Calu3 (cell line): ENCODE data around the gene FPR1. TPM values are rescaled to one million over a fixed set of nuclear protein-coding genes. Genes with fewer than 3 reads are reported as not detected.

ENCODE experiments used
- BruUV-seq: library from RNA; stranded (reverse); fragments of 400-500 nt; replicated peaks from 2 replicates; lab custom pipeline; 2021; lab: Mats Ljungman, UMichigan
- CTCF ChIA-PET: fragments of 300-600 bp; sonication (Branson Sonifier 250); formaldehyde crosslinking; loops from one replicate; lab custom pipeline; 2022; ENCODE audit warnings: antibody characterized with exemption; lab: Charles Lee
- DNase-seq: peaks from one replicate; pipeline ENCODE4 v3.0.0; 2022
- H3K27ac Mint-ChIP-seq: one replicate; pipeline ENCODE4 v1.8.0; 2022; ENCODE audit warnings: mixed read lengths; ENCODE audit not compliant: unreplicated experiment
- H3K27me3 Mint-ChIP-seq: one replicate; pipeline ENCODE4 v1.8.0; 2022; ENCODE audit warnings: mixed read lengths; ENCODE audit not compliant: unreplicated experiment
- H3K36me3 Mint-ChIP-seq: one replicate; pipeline ENCODE4 v1.8.0; 2022; ENCODE audit warnings: mild to moderate bottlenecking, moderate library complexity, mixed read lengths; ENCODE audit not compliant: insufficient read depth, unreplicated experiment
- H3K4me1 Mint-ChIP-seq: one replicate; pipeline ENCODE4 v1.8.0; 2022; ENCODE audit warnings: mild to moderate bottlenecking, low read depth, mixed read lengths; ENCODE audit not compliant: unreplicated experiment
- H3K4me3 Mint-ChIP-seq: one replicate; pipeline ENCODE4 v1.8.0; 2022; ENCODE audit warnings: mild to moderate bottlenecking, low read depth, moderate library complexity, mixed read lengths; ENCODE audit not compliant: unreplicated experiment
- H3K9me3 Mint-ChIP-seq: one replicate; pipeline ENCODE4 v1.8.0; 2022; ENCODE audit warnings: low read depth, mixed read lengths; ENCODE audit not compliant: unreplicated experiment
- intact Hi-C: fragments of 100-400 bp; cut with micrococcal nuclease; formaldehyde crosslinking; loops from one replicate; pipeline ENCODE4 v1.10.0; 2022; ENCODE audit not compliant: unreplicated experiment
- total RNA-seq: library from RNA; stranded (reverse); gene quantifications from 2 replicates; pipeline ENCODE4 v1.2.3, GENCODE V29; 2022
- TF ChIP-seq, protein P1 (sequence below): fragments of 200-600 bp; IDR thresholded peaks from one replicate; pipeline ENCODE4 v1.8.0; 2022; ENCODE audit warnings: antibody characterized with exemption; ENCODE audit not compliant: unreplicated experiment

FPR1 gene
- total RNA-seq, 1 experiment from 2014 or later = not detected

DNA sequence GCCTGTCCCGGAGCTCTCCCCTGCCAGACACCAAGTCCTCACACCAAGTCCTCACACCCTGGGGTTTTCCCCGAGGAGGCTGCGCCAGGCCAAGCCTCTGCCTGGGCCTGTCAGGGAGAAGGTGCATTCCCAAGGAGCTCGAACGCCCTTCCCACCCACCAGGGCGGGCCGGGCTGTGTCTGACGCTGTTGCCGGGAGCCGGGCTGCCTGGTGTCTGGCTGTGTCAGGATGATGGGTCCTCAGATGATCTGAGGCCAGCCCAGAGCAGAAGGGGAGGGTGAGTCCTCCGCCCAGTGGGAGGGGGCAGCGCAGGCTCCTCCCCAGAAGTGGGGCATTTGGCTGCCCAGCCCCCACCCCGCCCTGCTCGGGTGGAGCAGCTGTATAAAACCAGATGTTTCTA lies 25.6 kb downstream of the FPR1 start:
- H3K9me3 Mint-ChIP-seq = peaks cover 8% of the 10 kb centered on the region
- no peak overlapping the region for H3K4me3 Mint-ChIP-seq
- intact Hi-C loops = no loop called here
- TF ChIP-seq, protein P1, sequence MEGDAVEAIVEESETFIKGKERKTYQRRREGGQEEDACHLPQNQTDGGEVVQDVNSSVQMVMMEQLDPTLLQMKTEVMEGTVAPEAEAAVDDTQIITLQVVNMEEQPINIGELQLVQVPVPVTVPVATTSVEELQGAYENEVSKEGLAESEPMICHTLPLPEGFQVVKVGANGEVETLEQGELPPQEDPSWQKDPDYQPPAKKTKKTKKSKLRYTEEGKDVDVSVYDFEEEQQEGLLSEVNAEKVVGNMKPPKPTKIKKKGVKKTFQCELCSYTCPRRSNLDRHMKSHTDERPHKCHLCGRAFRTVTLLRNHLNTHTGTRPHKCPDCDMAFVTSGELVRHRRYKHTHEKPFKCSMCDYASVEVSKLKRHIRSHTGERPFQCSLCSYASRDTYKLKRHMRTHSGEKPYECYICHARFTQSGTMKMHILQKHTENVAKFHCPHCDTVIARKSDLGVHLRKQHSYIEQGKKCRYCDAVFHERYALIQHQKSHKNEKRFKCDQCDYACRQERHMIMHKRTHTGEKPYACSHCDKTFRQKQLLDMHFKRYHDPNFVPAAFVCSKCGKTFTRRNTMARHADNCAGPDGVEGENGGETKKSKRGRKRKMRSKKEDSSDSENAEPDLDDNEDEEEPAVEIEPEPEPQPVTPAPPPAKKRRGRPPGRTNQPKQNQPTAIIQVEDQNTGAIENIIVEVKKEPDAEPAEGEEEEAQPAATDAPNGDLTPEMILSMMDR = no peak
- CTCF ChIA-PET = no interaction called here
- no peak for DNase-seq
- H3K27me3 Mint-ChIP-seq = peaks cover 53% of the 10 kb centered on the region
- BruUV-seq = no TSS peak
- no peaks in the 10 kb centered on the region for H3K4me1 Mint-ChIP-seq
- no peaks in the 10 kb centered on the region for H3K36me3 Mint-ChIP-seq
- no peak overlapping the region for H3K27ac Mint-ChIP-seq

DNA sequence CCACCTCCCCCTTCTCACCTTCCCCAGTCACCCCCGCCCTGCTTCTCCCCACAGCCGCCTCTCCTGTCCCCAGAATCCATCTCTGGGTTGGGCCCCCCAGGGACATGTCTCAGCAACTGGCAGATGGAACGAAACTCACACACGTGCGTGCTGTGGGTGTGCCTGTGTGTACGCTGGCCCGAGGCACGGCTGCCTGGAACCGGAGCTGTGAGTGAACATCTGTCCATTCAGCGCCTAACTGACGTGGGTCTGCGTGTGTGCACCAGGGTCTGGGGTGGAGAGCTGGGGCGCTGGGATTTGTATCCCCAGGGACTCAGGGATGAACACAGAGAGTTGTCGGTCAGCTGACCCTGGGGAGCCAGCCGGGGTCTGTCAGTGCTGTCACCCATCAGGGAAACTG lies 27.1 kb downstream of the FPR1 start:
- Mint-ChIP-seq H3K27ac (no peak overlapping the region), H3K27me3 (peaks cover 53% of the 10 kb centered on the region), H3K9me3 (peaks cover 10% of the 10 kb centered on the region), H3K4me3 (no peak overlapping the region), H3K36me3 (no peaks in the 10 kb centered on the region), H3K4me1 (no peaks in the 10 kb centered on the region)
- TF ChIP-seq, protein P1 = no peak
- intact Hi-C loops = no loop called here
- BruUV-seq = no TSS peak
- DNase-seq = no peak
- CTCF ChIA-PET = no interaction called here

DNA sequence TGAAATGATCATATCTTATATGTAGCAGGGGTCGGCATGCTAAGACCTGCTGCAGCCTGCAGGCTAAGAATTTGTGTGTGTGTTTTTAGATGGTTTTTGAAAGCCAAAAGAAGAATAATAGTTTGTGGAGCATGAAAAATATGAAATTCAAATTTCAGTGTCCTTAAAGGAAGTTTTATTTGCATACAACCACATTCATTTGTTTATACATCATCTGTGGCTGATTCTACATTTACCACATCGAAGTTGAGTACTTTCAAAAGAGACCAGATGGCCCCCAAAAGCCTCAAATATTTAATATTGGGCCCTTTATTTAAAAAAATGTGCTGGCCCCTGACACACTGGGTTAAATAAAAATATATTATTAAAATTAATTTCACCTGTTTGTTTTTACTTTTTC lies 29.2 kb downstream of the FPR1 start:
- intact Hi-C loops = no loop called here
- DNase-seq = no peak
- H3K9me3 Mint-ChIP-seq = peaks cover 14% of the 10 kb centered on the region
- BruUV-seq = no TSS peak
- no peaks in the 10 kb centered on the region for H3K36me3 Mint-ChIP-seq
- H3K4me1 Mint-ChIP-seq = no peaks in the 10 kb centered on the region
- no peak overlapping the region for H3K27ac Mint-ChIP-seq
- H3K4me3 Mint-ChIP-seq = no peak overlapping the region
- CTCF ChIA-PET = no interaction called here
- TF ChIP-seq, protein P1 = no peak
- H3K27me3 Mint-ChIP-seq = peaks cover 62% of the 10 kb centered on the region

DNA sequence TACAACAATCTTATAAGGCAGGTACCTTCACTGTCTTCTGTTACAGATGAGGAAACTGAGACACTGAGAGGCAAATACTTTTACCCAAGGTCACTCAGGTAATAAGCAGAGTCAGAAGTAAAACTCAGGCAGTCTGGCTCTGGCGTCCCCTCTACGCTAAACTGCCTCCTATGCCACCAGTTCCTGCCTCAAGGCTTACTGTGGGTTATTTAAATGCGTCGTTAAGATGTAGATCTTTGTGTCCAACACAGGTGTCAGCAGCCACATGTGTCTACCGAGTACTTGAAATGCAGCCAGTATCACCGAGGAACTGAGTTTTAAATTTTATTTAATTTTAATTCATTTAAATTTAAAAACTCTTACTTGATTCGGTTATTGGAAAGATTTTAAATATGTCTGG lies 29.8 kb downstream of the FPR1 start:
- intact Hi-C loops = no loop called here
- Mint-ChIP-seq H3K4me1 (no peaks in the 10 kb centered on the region), H3K27ac (no peak overlapping the region), H3K9me3 (peaks cover 9% of the 10 kb centered on the region), H3K27me3 (peaks cover 59% of the 10 kb centered on the region), H3K4me3 (no peak overlapping the region), H3K36me3 (no peaks in the 10 kb centered on the region)
- no TSS peak for BruUV-seq
- CTCF ChIA-PET = no interaction called here
- no peak for DNase-seq
- TF ChIP-seq, protein P1 = no peak
